ENCODE results near the gene RUNX2.

- TF ChIP-seq CTCF (IDR thresholded peaks at IDR 0.05) = no peak
- TF ChIP-seq EZH2 (IDR thresholded peaks at IDR 0.05; ENCODE audit: borderline replicate concordance, insufficient read depth, low read depth, low read length, poor library complexity, severe bottlenecking) = no peak
Measured at GRCh38 chr6:45537539-45537938, 209.4 kb downstream of the RUNX2 start.
